ENCODE results near the gene FZD7. TPM values are rescaled to one million over a fixed set of nuclear protein-coding genes. Genes with fewer than 3 reads are reported as not detected.

Gene FZD7
- total and polyA plus RNA-seq, 10 of the 15 experiments (the other 5 are each of a cell fraction or from before 2014, with no cell fraction given): 0.24 to 2.4 (median 0.75) TPM

DNA sequence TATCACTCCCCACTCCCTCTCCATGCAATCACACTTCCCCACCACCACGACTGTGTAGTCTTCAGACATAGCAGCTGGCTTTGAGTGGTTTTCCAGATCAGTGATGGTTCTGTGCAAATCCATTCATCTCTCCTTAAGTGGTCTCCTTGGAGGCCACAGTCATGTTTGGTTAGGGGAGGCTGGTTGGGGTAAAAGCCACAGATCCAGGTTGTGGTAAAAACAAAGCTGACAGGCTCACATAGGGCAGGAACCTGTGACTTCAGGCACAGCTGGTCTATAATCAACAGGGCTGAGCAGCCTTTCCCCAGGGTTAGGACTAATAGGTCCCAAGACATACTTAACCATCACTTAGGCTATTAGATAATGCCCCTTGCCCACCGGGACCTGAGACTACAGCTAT lies 46.2 kb upstream of the FZD7 start:
- CTCF ChIA-PET: interaction anchor here (1.0 kb wide), 1 partner anchor 70 kb away, joined by 3 read pairs; no protein-coding TSS in a partner anchor
- Histone ChIP-seq H3K36me3 (ENCODE audit: control insufficient read depth in 2 of 2, insufficient read depth in 2 of 2, low read length in 1 of 2) (no peaks in the 10 kb centered on the region), H3K9ac (ENCODE audit: control insufficient read depth, insufficient read depth, low read length) (no peak overlapping the region), H3K9me3 (replicated peaks; ENCODE audit: control insufficient read depth, insufficient read depth, low read length) (no peaks in the 10 kb centered on the region), H3K27ac (ENCODE audit: control insufficient read depth, insufficient read depth) (no peak overlapping the region), H3K4me1 (ENCODE audit: control insufficient read depth, insufficient read depth, low read length) (no peaks in the 10 kb centered on the region), H3K4me3 (no peak overlapping the region), H3K27me3 (replicated peaks in 1 of 2; ENCODE audit: control insufficient read depth in 2 of 2, insufficient read depth in 2 of 2, low read length in 1 of 2) (no peaks in the 10 kb centered on the region), H3K4me2 (ENCODE audit: control insufficient read depth, insufficient read depth) (no peak overlapping the region), H3K79me2 (ENCODE audit: control insufficient read depth, insufficient read depth, low read length) (no peaks in the 10 kb centered on the region), H4K20me1 (ENCODE audit: control insufficient read depth, insufficient read depth) (no peaks in the 10 kb centered on the region), H2AFZ (ENCODE audit: control insufficient read depth, low read depth, low read length) (no peak overlapping the region)
- no TSS peak for BruUV-seq (replicated peaks)
- RAD21 ChIA-PET (ENCODE audit: unreplicated experiment): interaction anchor here (1.0 kb wide), 1 partner anchor 127 kb away, joined by 3 read pairs; no protein-coding TSS in a partner anchor
- POLR2A ChIA-PET: interaction anchor here (1.0 kb wide), 1 partner anchor 10 kb away, joined by 3 read pairs; no protein-coding TSS in a partner anchor
- TF ChIP-seq CBX5 (IDR thresholded peaks at IDR 0.05; ENCODE audit: low read depth): no peak
- TF ChIP-seq RUNX3 (IDR thresholded peaks at IDR 0.05; ENCODE audit: low read length): peak; percentile 17; the same call in 1 of the 2 replicates
- TF ChIP-seq PAX5 (IDR thresholded peaks at IDR 0.05; ENCODE audit: borderline replicate concordance, low read depth, low read length): no peak
- no peak for TF ChIP-seq MXI1 (IDR thresholded peaks at IDR 0.05; ENCODE audit: low read depth, low read length)
- TF ChIP-seq ZSCAN29 (IDR thresholded peaks at IDR 0.05): no peak
- TF ChIP-seq MYC (IDR thresholded peaks at IDR 0.05; ENCODE audit: insufficient read depth, insufficient read length, insufficient replicate concordance, low read length, severe bottlenecking): no peak
- no peak for TF ChIP-seq HCFC1 (IDR thresholded peaks at IDR 0.05; ENCODE audit: low read length)
- in situ Hi-C loops (cut with MboI) (no loop called here), intact Hi-C loops (cut with micrococcal nuclease; ENCODE audit: unreplicated experiment) (no loop called here)
- DNase-seq (ENCODE audit: low read depth, low spot score) (no peak), ATAC-seq (no peak), FAIRE-seq (no peak)
- 49% methylated on average over 2 of the region's 2 CpGs for WGBS (ENCODE audit: insufficient coverage, insufficient replicate concordance, low lambda C conversion rate, missing lambda C conversion rate)
- SMC1A ChIA-PET (ENCODE audit: uncharacterized antibody, unreplicated experiment): interaction anchor here (0.8 to 1.7 kb wide), 4 partner anchors 13 to 127 kb away, joined by 3 to 4 read pairs (median 4); no protein-coding TSS in a partner anchor

DNA sequence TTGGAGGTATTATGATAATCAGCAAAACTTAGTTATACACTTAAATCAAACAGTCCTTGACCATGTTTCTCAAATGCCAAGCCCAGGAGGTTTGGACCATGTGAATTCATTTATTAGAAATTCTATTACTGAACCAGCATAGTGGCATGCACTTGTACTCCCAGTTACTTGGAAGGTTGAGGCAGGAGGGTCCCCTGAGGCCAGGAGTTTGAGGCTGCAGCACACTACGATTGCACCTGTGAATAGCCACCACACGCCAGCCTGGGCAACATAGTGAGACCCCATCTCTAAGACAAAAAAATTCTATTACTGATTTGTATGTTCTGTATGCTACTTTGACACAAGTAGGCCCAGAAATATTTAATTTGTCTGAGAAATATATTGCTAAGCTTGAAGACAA lies 43.6 kb upstream of the FZD7 start:
- Histone ChIP-seq H4K20me1 (ENCODE audit: control insufficient read depth, insufficient read depth) (no peaks in the 10 kb centered on the region), H3K27ac (ENCODE audit: control insufficient read depth, insufficient read depth) (no peak overlapping the region), H3K27me3 (replicated peaks in 1 of 2; ENCODE audit: control insufficient read depth in 2 of 2, insufficient read depth in 2 of 2, low read length in 1 of 2) (no peaks in the 10 kb centered on the region), H3K9ac (ENCODE audit: control insufficient read depth, insufficient read depth, low read length) (no peak overlapping the region), H3K4me2 (ENCODE audit: control insufficient read depth, insufficient read depth) (no peak overlapping the region), H3K36me3 (ENCODE audit: control insufficient read depth in 2 of 2, insufficient read depth in 2 of 2, low read length in 1 of 2) (no peaks in the 10 kb centered on the region), H3K79me2 (ENCODE audit: control insufficient read depth, insufficient read depth, low read length) (no peaks in the 10 kb centered on the region), H3K9me3 (replicated peaks; ENCODE audit: control insufficient read depth, insufficient read depth, low read length) (no peaks in the 10 kb centered on the region), H3K4me3 (no peak overlapping the region), H2AFZ (ENCODE audit: control insufficient read depth, low read depth, low read length) (no peak overlapping the region), H3K4me1 (ENCODE audit: control insufficient read depth, insufficient read depth, low read length) (no peaks in the 10 kb centered on the region; the same call in 1 of the 2 replicates)
- in situ Hi-C loops (cut with MboI) (no loop called here), intact Hi-C loops (cut with micrococcal nuclease; ENCODE audit: unreplicated experiment) (no loop called here)
- WGBS (ENCODE audit: insufficient coverage, insufficient replicate concordance, low lambda C conversion rate, missing lambda C conversion rate): 60% methylated on average over 2 of the region's 2 CpGs
- FAIRE-seq: no peak
- RAD21 ChIA-PET (ENCODE audit: unreplicated experiment): no interaction called here
- SMC1A ChIA-PET (ENCODE audit: uncharacterized antibody, unreplicated experiment): interaction anchor here (1.2 kb wide), 1 partner anchor 15 kb away, joined by 3 read pairs; no protein-coding TSS in a partner anchor
- ATAC-seq: no peak
- CTCF ChIA-PET: no interaction called here
- DNase-seq (ENCODE audit: low read depth, low spot score): no peak
- no TSS peak for BruUV-seq (replicated peaks)
- POLR2A ChIA-PET: no interaction called here
- TF ChIP-seq BMI1 (IDR thresholded peaks at IDR 0.05; ENCODE audit: borderline replicate concordance): no peak
- no peak for TF ChIP-seq RAD51 (IDR thresholded peaks at IDR 0.05)
- TF ChIP-seq, protein P1, sequence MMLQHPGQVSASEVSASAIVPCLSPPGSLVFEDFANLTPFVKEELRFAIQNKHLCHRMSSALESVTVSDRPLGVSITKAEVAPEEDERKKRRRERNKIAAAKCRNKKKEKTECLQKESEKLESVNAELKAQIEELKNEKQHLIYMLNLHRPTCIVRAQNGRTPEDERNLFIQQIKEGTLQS (IDR thresholded peaks at IDR 0.05; ENCODE audit: borderline replicate concordance, extremely low read depth, low read depth, low read length): no peak
- TF ChIP-seq POLR2AphosphoS2 (IDR thresholded peaks at IDR 0.05; ENCODE audit: low read depth, low read length): no peak
- no peak for TF ChIP-seq MXI1 (IDR thresholded peaks at IDR 0.05; ENCODE audit: low read depth, low read length)
- TF ChIP-seq CBX5 (IDR thresholded peaks at IDR 0.05; ENCODE audit: low read depth): no peak
- TF ChIP-seq, protein P2, sequence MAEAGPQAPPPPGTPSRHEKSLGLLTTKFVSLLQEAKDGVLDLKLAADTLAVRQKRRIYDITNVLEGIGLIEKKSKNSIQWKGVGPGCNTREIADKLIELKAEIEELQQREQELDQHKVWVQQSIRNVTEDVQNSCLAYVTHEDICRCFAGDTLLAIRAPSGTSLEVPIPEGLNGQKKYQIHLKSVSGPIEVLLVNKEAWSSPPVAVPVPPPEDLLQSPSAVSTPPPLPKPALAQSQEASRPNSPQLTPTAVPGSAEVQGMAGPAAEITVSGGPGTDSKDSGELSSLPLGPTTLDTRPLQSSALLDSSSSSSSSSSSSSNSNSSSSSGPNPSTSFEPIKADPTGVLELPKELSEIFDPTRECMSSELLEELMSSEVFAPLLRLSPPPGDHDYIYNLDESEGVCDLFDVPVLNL (IDR thresholded peaks at IDR 0.05; ENCODE audit: low read depth, low read length): no peak
- no peak for TF ChIP-seq ZNF384 (IDR thresholded peaks at IDR 0.05; ENCODE audit: borderline replicate concordance, low read depth, low read length)
- TF ChIP-seq NR2C1 (IDR thresholded peaks at IDR 0.05): no peak
- TF ChIP-seq, protein P3, sequence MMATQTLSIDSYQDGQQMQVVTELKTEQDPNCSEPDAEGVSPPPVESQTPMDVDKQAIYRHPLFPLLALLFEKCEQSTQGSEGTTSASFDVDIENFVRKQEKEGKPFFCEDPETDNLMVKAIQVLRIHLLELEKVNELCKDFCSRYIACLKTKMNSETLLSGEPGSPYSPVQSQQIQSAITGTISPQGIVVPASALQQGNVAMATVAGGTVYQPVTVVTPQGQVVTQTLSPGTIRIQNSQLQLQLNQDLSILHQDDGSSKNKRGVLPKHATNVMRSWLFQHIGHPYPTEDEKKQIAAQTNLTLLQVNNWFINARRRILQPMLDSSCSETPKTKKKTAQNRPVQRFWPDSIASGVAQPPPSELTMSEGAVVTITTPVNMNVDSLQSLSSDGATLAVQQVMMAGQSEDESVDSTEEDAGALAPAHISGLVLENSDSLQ (IDR thresholded peaks at IDR 0.05): no peak

Measured in GM12878 (cell line).